HepG2 (cell line): ENCODE measurements around the gene BBC3. TPM values are rescaled to one million over a fixed set of nuclear protein-coding genes. Genes with fewer than 3 reads are reported as not detected.

Experiments used
- BORCS8-MEF2B ChIP-seq: sonication (generic); formaldehyde crosslinking; IDR thresholded peaks from 2 replicates; pipeline ENCODE4 v1.8.0; 2022; ENCODE audit warnings: mild to moderate bottlenecking, missing genetic modification reagents
- CBFB ChIP-seq: sonication (generic); formaldehyde crosslinking; IDR thresholded peaks from 2 replicates; pipeline ENCODE4 v1.4.0; 2020; ENCODE audit warnings: missing genetic modification reagents
- CEBPG ChIP-seq: IDR thresholded peaks from 2 replicates; pipeline ENCODE4 v1.6.1; 2016
- EHMT2 ChIP-seq: fragments of 200-600 bp; sonication (generic); IDR thresholded peaks from 2 replicates; pipeline ENCODE4 v1.7.0; 2017; ENCODE audit warnings: antibody characterized with exemption, low read depth, low read length, borderline replicate concordance
- ETV5 ChIP-seq: IDR thresholded peaks from 2 replicates; pipeline ENCODE4 v1.6.1; 2018; ENCODE audit warnings: missing biosample characterization, missing genetic modification reagents, inconsistent platforms, borderline replicate concordance
- ETV6 ChIP-seq: sonication (generic); formaldehyde crosslinking; conservative IDR thresholded peaks from 2 replicates; pipeline ENCODE4 v1.4.0; 2020; ENCODE audit warnings: missing genetic modification reagents
- GLI4 ChIP-seq: sonication (generic); formaldehyde crosslinking; IDR thresholded peaks from 2 replicates; pipeline ENCODE4 v1.5.1; 2020; ENCODE audit warnings: missing genetic modification reagents, mild to moderate bottlenecking, moderate library complexity, borderline replicate concordance
- RFXANK ChIP-seq: IDR thresholded peaks from 2 replicates; pipeline ENCODE4 v1.6.1; 2016
- SALL1 ChIP-seq: sonication (generic); formaldehyde crosslinking; IDR thresholded peaks from 2 replicates; pipeline ENCODE4 v1.8.0; 2022; ENCODE audit warnings: mild to moderate bottlenecking, missing genetic modification reagents
- SOX13 ChIP-seq, 3 experiments: fragments of 450-650 bp in 1 of 3; sonication (generic) in 1 of 3; formaldehyde crosslinking in 1 of 3; IDR thresholded peaks in 2 of 3; conservative IDR thresholded peaks in 1 of 3; 2 replicates each; pipeline versions ENCODE4 v1.5.0 to v1.6.1; 2016 to 2020; ENCODE audit warnings: antibody characterized with exemption in 1 of 3, mild to moderate bottlenecking in 1 of 3, missing compliant biosample characterization in 1 of 3, missing genetic modification reagents in 1 of 3, moderate library complexity in 1 of 3
- ZFP82 ChIP-seq: sonication (generic); formaldehyde crosslinking; IDR thresholded peaks from 2 replicates; pipeline ENCODE4 v1.5.1; 2020; ENCODE audit warnings: mild to moderate bottlenecking, missing genetic modification reagents, borderline replicate concordance
- ZFP90 ChIP-seq: sonication (generic); formaldehyde crosslinking; IDR thresholded peaks from 2 replicates; pipeline ENCODE4 v1.8.0; 2022; ENCODE audit warnings: missing genetic modification reagents, mild to moderate bottlenecking, inconsistent platforms, borderline replicate concordance
- ZNF260 ChIP-seq: sonication (generic); formaldehyde crosslinking; IDR thresholded peaks from 2 replicates; pipeline ENCODE4 v1.4.0; 2020; ENCODE audit warnings: missing genetic modification reagents, low read depth, mild to moderate bottlenecking, borderline replicate concordance
- ZNF343 ChIP-seq: sonication (generic); formaldehyde crosslinking; IDR thresholded peaks from 2 replicates; pipeline ENCODE4 v1.4.0; 2020; ENCODE audit warnings: mild to moderate bottlenecking, missing genetic modification reagents
- polyA plus RNA-seq, 8 experiments: library from polyadenylated mRNA; depleted of rRNA in 3 of 8; stranded (reverse) in 7 of 8; unstranded in 1 of 8; fragments of >200 nt; fragmentation: Illumina TruSeq in 4 of 8; extraction: Trizol in 4 of 8; gene quantifications; 2 replicates each; pipeline versions ENCODE4 v1.2.1 to v1.2.3, GENCODE V29; 2011 to 2016; ENCODE audit warnings: low read depth in 4 of 8, missing spikeins in 1 of 8, mixed read lengths in 1 of 8; ENCODE audit not compliant: insufficient read depth in 1 of 8
- total RNA-seq, 5 experiments: library from RNA; depleted of rRNA; stranded (reverse); fragments of >200 nt; fragmentation: Illumina TruSeq; extraction: Trizol; gene quantifications; 2 replicates each; pipeline ENCODE4 v1.2.3, GENCODE V29; 2016; ENCODE audit warnings: low read depth in 1 of 5
- TF ChIP-seq, protein P1 (sequence below): sonication (generic); formaldehyde crosslinking; conservative IDR thresholded peaks from 2 replicates; pipeline ENCODE4 v1.4.0; 2020; ENCODE audit warnings: mild to moderate bottlenecking, missing genetic modification reagents, moderate library complexity
- TF ChIP-seq, protein P2 (sequence below): sonication (generic); formaldehyde crosslinking; IDR thresholded peaks from 2 replicates; pipeline ENCODE4 v1.4.0; 2020; ENCODE audit warnings: missing genetic modification reagents
- TF ChIP-seq, protein P3 (sequence below): IDR thresholded peaks from 2 replicates; pipeline ENCODE4 v1.6.1; 2016; ENCODE audit warnings: missing genetic modification reagents, missing compliant biosample characterization

The BBC3 gene
- total and polyA plus RNA-seq, 2 of the 13 experiments (the other 11 are each of a cell fraction or from before 2014, with no cell fraction given), result 6.1 to 8.8 TPM

DNA sequence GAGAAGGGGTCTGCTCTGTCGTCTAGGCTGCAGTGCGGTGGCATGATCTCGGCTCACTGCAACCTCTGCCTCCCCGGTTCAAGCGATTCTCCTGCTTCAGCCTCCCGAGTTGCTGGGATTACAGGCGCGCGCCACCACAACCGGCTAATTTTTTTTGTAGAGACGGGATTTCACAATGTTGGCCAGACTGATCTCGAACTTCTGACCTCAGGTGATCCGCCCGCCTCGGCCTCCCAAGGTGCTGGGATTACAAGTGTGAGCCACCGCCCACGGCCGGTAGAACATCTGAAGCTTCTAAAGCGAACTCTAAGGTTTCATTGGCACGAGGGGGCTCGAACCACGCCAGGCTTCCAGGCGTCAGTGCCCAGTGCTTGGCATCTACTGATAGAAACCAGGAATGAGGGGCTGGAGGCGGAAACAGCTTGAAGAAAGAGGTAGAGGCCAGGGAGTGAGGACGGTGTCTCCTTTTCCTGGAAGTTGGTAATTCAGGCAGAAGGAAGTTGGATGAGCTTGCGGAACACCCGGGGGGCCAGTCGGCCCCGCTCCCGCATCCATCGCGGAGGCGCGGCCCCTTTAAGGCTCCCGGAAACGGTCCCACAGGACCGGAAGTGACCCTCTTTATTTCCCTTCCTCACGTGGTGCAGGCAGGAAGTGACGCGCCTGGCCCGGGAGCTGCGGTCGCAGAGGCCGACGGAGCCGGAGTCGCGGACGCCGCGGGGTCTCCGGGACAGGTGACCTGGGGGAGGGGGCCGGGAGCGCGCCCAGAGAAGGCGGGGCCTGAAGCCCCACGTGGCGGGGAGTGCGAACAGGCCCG is 25.1 kb upstream of the BBC3 start, which contains the start of gene CCDC9 (continued):
- TF ChIP-seq, protein P1, sequence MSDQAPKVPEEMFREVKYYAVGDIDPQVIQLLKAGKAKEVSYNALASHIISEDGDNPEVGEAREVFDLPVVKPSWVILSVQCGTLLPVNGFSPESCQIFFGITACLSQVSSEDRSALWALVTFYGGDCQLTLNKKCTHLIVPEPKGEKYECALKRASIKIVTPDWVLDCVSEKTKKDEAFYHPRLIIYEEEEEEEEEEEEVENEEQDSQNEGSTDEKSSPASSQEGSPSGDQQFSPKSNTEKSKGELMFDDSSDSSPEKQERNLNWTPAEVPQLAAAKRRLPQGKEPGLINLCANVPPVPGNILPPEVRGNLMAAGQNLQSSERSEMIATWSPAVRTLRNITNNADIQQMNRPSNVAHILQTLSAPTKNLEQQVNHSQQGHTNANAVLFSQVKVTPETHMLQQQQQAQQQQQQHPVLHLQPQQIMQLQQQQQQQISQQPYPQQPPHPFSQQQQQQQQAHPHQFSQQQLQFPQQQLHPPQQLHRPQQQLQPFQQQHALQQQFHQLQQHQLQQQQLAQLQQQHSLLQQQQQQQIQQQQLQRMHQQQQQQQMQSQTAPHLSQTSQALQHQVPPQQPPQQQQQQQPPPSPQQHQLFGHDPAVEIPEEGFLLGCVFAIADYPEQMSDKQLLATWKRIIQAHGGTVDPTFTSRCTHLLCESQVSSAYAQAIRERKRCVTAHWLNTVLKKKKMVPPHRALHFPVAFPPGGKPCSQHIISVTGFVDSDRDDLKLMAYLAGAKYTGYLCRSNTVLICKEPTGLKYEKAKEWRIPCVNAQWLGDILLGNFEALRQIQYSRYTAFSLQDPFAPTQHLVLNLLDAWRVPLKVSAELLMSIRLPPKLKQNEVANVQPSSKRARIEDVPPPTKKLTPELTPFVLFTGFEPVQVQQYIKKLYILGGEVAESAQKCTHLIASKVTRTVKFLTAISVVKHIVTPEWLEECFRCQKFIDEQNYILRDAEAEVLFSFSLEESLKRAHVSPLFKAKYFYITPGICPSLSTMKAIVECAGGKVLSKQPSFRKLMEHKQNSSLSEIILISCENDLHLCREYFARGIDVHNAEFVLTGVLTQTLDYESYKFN (CRISPR knock-in tag), result peak; percentile 60
- TF ChIP-seq ETV6 (peak; percentile 71; the same call in 1 of the 2 replicates), ZNF260 (CRISPR knock-in tag) (no peak), ETV5 (CRISPR knock-in tag) (peak; percentile 78; the same call in 1 of the 2 replicates), ZFP82 (CRISPR knock-in tag) (no peak), ZNF343 (CRISPR knock-in tag) (no peak), CEBPG (CRISPR knock-in tag) (peak; percentile 17; the same call in 1 of the 2 replicates), ZFP90 (CRISPR knock-in tag) (peak; percentile 77), BORCS8-MEF2B (CRISPR knock-in tag) (0 out of 2 replicates have a peak, but pooled peaks have one; percentile 29), SOX13 (IDR thresholded peaks at IDR 0.05) (no peak; the same call in 1 of the 2 replicates), SOX13 (CRISPR knock-in tag; conservative IDR thresholded peaks at IDR 0.05 in 1 of 2, IDR thresholded peaks at IDR 0.05 in 1 of 2) (peak in 1 of 2 experiments; percentile 11; a peak in 1 of 4 replicates), GLI4 (0 out of 2 replicates have a peak, but pooled peaks have one; percentile 1), EHMT2 (no peak), CBFB (CRISPR knock-in tag) (peak; percentile 83; the same call in 1 of the 2 replicates), RFXANK (CRISPR knock-in tag) (peak; percentile 60; the same call in 1 of the 2 replicates), SALL1 (CRISPR knock-in tag) (peak; percentile 62)
- TF ChIP-seq, protein P2, sequence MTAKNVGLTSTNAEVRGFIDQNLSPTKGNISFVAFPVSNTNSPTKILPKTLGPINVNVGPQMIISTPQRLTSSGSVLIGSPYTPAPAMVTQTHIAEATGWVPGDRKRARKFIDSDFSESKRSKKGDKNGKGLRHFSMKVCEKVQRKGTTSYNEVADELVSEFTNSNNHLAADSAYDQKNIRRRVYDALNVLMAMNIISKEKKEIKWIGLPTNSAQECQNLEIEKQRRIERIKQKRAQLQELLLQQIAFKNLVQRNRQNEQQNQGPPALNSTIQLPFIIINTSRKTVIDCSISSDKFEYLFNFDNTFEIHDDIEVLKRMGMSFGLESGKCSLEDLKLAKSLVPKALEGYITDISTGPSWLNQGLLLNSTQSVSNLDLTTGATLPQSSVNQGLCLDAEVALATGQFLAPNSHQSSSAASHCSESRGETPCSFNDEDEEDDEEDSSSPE (CRISPR knock-in tag), result peak; percentile 51; the same call in 1 of the 2 replicates
- TF ChIP-seq, protein P3, sequence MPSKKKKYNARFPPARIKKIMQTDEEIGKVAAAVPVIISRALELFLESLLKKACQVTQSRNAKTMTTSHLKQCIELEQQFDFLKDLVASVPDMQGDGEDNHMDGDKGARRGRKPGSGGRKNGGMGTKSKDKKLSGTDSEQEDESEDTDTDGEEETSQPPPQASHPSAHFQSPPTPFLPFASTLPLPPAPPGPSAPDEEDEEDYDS (CRISPR knock-in tag), result peak; percentile 62
